B cell (primary cell): ENCODE measurements around the gene SRC. TPM values are rescaled to one million over a fixed set of nuclear protein-coding genes. Genes with fewer than 3 reads are reported as not detected.
A peak's percentile ranks its signal among the peaks of the same experiment; 100 is the strongest.

ENCODE experiments used
- ATAC-seq: fragments of 200-7000 bp; cut with Tn5 transposase; one replicate; pipeline ENCODE4 v1.10.0; 2021; ENCODE audit warnings: low read depth, mild to moderate bottlenecking, moderate number of reproducible peaks, moderate library complexity
- CTCF ChIA-PET: fragments of 350-600 bp; sonication (Branson Sonifier 250); formaldehyde crosslinking; loops from one replicate; lab custom pipeline; 2021; ENCODE audit warnings: antibody characterized with exemption, inconsistent platforms; lab: Charles Lee
- POLR2A ChIA-PET: fragments of 350-600 bp; sonication (Branson Sonifier 250); formaldehyde crosslinking; loops from one replicate; lab custom pipeline; 2021; ENCODE audit warnings: antibody characterized with exemption; lab: Charles Lee
- DNase-seq: peaks from one replicate; pipeline ENCODE4 v3.0.0; 2013
- H2AFZ ChIP-seq: 2 replicates; pipeline ENCODE4 v1.6.1; 2012; ENCODE audit warnings: mild to moderate bottlenecking, low read depth, low read length; ENCODE audit not compliant: insufficient read depth, poor library complexity, severe bottlenecking
- H3K27ac ChIP-seq, 2 donors: 1 replicate in 1 of 2; 2 replicates in 1 of 2; pipeline ENCODE4 v1.5.1; 2012 to 2013; ENCODE audit warnings: low read length in 2 of 2, mild to moderate bottlenecking in 2 of 2, moderate library complexity in 1 of 2
- H3K27me3 ChIP-seq, 4 experiments: fragments of 200-600 bp in 1 of 4; sonication (generic) in 1 of 4; replicated peaks in 1 of 4; 1 replicate in 2 of 4; 2 replicates in 2 of 4; pipeline versions ENCODE4 v1.6.1 to v1.7.0; 2013 to 2016; ENCODE audit warnings: low read length in 3 of 4, mild to moderate bottlenecking in 2 of 4, mixed read lengths in 1 of 4, moderate library complexity in 1 of 4; ENCODE audit not compliant: insufficient read depth in 4 of 4, control insufficient read depth in 3 of 4; ENCODE audit errors: control extremely low read depth in 1 of 4
- H3K36me3 ChIP-seq, 2 experiments: replicated peaks in 1 of 2; 1 replicate in 1 of 2; 2 replicates in 1 of 2; pipeline versions ENCODE4 v1.6.1 to v1.7.1; 2013; ENCODE audit warnings: low read length in 1 of 2; ENCODE audit not compliant: insufficient read depth in 2 of 2, control insufficient read depth in 1 of 2; ENCODE audit errors: control extremely low read depth in 1 of 2, extremely low read depth in 1 of 2
- H3K4me1 ChIP-seq, 2 donors: fragments of 200-600 bp in 1 of 2; sonication (generic) in 1 of 2; 1 replicate in 1 of 2; 2 replicates in 1 of 2; pipeline versions ENCODE4 v1.5.1 to v1.6.1; 2013 to 2017; ENCODE audit warnings: low read length in 2 of 2; ENCODE audit not compliant: control insufficient read depth in 2 of 2, insufficient read depth in 2 of 2
- H3K4me2 ChIP-seq: replicated peaks from 2 replicates; pipeline ENCODE3; 2012; ENCODE audit warnings: mild to moderate bottlenecking, low read depth, low read length; ENCODE audit not compliant: poor library complexity, severe bottlenecking
- H3K4me3 ChIP-seq, 5 experiments: fragments of 200-600 bp in 1 of 5; sonication (generic) in 1 of 5; 1 replicate in 3 of 5; 2 replicates in 2 of 5; pipeline versions ENCODE4 v1.5.1 to v1.7.0; 2011 to 2016; ENCODE audit warnings: low read length in 4 of 5, mild to moderate bottlenecking in 4 of 5, low read depth in 2 of 5, control low read depth in 1 of 5, moderate library complexity in 1 of 5; ENCODE audit not compliant: insufficient read depth in 1 of 5; ENCODE audit errors: control extremely low read depth in 1 of 5, extremely low read depth in 1 of 5
- H3K79me2 ChIP-seq: fragments of 200-600 bp; sonication (generic); one replicate; pipeline ENCODE4 v1.6.0; 2016; ENCODE audit warnings: low read length; ENCODE audit not compliant: control insufficient read depth, insufficient read depth
- H3K9ac ChIP-seq: fragments of 200-600 bp; sonication (generic); 2 replicates; pipeline ENCODE4 v1.6.1; 2017; ENCODE audit warnings: mild to moderate bottlenecking, low read length, moderate library complexity
- H3K9me3 ChIP-seq, 3 donors: one replicate each; pipeline versions ENCODE4 v1.6.1 to v1.7.1; 2013; ENCODE audit warnings: low read length in 2 of 3; ENCODE audit not compliant: control insufficient read depth in 2 of 3, insufficient read depth in 1 of 3; ENCODE audit errors: control extremely low read depth in 1 of 3
- H4K20me1 ChIP-seq: 2 replicates; pipeline ENCODE4 v1.6.0; 2012; ENCODE audit warnings: mild to moderate bottlenecking, low read length; ENCODE audit not compliant: insufficient read depth, control insufficient read depth, poor library complexity, severe bottlenecking
- H3K27ac Mint-ChIP-seq: one replicate; pipeline ENCODE4 v1.8.0; 2021; ENCODE audit warnings: mixed read lengths
- H3K27me3 Mint-ChIP-seq: one replicate; pipeline ENCODE4 v1.8.0; 2021; ENCODE audit warnings: mixed read lengths
- H3K4me1 Mint-ChIP-seq: one replicate; pipeline ENCODE4 v1.8.0; 2021; ENCODE audit warnings: mixed read lengths
- H3K4me3 Mint-ChIP-seq: one replicate; pipeline ENCODE4 v1.8.0; 2021; ENCODE audit warnings: mixed read lengths
- H3K9me3 Mint-ChIP-seq: one replicate; pipeline ENCODE4 v1.8.0; 2022; ENCODE audit warnings: mixed read lengths; ENCODE audit not compliant: insufficient read depth
- EZH2 ChIP-seq: IDR thresholded peaks from 2 replicates; pipeline ENCODE4 v1.6.1; 2012; ENCODE audit warnings: borderline replicate concordance, low read depth, mild to moderate bottlenecking, moderate library complexity, low read length; ENCODE audit not compliant: insufficient read depth, poor library complexity, severe bottlenecking
- WGBS: methylation state at CpG from one replicate; pipeline ENCODE4 v1.1.5; 2013; ENCODE audit warnings: missing lambda C conversion rate; ENCODE audit not compliant: insufficient coverage; 5-methylcytosine and 5-hydroxymethylcytosine counted together
- intact Hi-C: fragments of 100-400 bp; cut with micrococcal nuclease; formaldehyde crosslinking; loops from one replicate; pipeline ENCODE4 v1.10.0; 2022
- polyA plus RNA-seq: library from polyadenylated mRNA; depleted of rRNA; stranded (reverse); fragments of >200 nt; gene quantifications from 2 replicates; pipeline ENCODE4 v1.2.3, GENCODE V29; 2012
- total RNA-seq, 2 donors: library from RNA; stranded (reverse); fragments of 120-200 nt in 1 of 2; gene quantifications; 1 replicate in 1 of 2; 2 replicates in 1 of 2; pipeline versions ENCODE4 v1.2.3 to v1.2.4, GENCODE V29; 2013 to 2022
- TF ChIP-seq, protein P1 (sequence below): fragments of 200-600 bp; IDR thresholded peaks from one replicate; pipeline ENCODE4 v1.8.0; 2022; ENCODE audit warnings: antibody characterized with exemption, mild to moderate bottlenecking

SRC gene
- total and polyA plus RNA-seq, 2 donors (not counting 1 experiment from before 2014, with no cell fraction given), result 6.5 to 16.8 TPM

DNA sequence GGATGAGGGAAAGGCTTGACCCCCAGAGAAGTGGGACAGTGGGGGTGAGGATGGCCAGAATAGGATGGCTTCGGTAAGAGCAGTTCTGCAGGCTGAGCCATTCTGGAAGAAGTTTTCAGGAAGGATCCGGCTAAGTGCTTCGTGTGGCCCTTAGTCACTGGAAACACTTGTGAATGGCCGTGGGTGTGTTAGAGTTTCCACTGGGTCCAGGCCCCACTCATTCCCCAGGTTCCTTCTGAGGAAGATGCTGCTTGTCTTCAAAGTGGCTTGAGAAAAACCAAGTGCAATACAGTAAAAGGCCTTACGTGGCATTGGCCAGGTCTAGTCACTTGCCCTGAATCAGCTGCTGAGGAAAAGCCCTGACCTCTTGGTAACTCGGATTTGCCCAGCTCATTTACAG lies 28.6 kb upstream of the SRC start:
- ATAC-seq (no peak), DNase-seq (no peak)
- H3K27me3 ChIP-seq, result no peaks in the 10 kb centered on the region
- H3K9ac ChIP-seq, result no peak overlapping the region
- Mint-ChIP-seq H3K9me3 (no peaks in the 10 kb centered on the region), H3K27ac (peak overlapping the region; percentile 92), H3K4me3 (no peak overlapping the region), H3K4me1 (peaks cover 53% of the 10 kb centered on the region), H3K27me3 (no peaks in the 10 kb centered on the region)
- H3K4me1 ChIP-seq, result peaks cover 38 to 42% of the 10 kb centered on the region in 2 donors
- CTCF ChIA-PET, result interaction anchor here (1.2 to 2.9 kb wide), 2 partner anchors 64 to 67 kb away, joined by 3 to 11 read pairs; no protein-coding TSS in a partner anchor
- H3K27ac ChIP-seq, result peak overlapping the region; percentile 93 to 100
- intact Hi-C loops, result loop anchor here (5.0 kb wide), 1 partner anchor 45 kb away; no protein-coding TSS in a partner anchor
- peaks cover 6% of the 10 kb centered on the region for H3K79me2 ChIP-seq
- no peak for TF ChIP-seq EZH2
- TF ChIP-seq, protein P1, sequence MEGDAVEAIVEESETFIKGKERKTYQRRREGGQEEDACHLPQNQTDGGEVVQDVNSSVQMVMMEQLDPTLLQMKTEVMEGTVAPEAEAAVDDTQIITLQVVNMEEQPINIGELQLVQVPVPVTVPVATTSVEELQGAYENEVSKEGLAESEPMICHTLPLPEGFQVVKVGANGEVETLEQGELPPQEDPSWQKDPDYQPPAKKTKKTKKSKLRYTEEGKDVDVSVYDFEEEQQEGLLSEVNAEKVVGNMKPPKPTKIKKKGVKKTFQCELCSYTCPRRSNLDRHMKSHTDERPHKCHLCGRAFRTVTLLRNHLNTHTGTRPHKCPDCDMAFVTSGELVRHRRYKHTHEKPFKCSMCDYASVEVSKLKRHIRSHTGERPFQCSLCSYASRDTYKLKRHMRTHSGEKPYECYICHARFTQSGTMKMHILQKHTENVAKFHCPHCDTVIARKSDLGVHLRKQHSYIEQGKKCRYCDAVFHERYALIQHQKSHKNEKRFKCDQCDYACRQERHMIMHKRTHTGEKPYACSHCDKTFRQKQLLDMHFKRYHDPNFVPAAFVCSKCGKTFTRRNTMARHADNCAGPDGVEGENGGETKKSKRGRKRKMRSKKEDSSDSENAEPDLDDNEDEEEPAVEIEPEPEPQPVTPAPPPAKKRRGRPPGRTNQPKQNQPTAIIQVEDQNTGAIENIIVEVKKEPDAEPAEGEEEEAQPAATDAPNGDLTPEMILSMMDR, result no peak
- H3K36me3 ChIP-seq, result peaks cover 3 to 25% of the 10 kb centered on the region in 2 experiments
- POLR2A ChIA-PET, result no interaction called here
- H3K9me3 ChIP-seq, result no peaks in the 10 kb centered on the region
- peak overlapping the region; percentile 84 for H3K4me2 ChIP-seq
- H2AFZ ChIP-seq, result no peak overlapping the region
- H3K4me3 ChIP-seq, result no peak overlapping the region
- 88% methylated on average over 6 of the region's 6 CpGs for WGBS
- H4K20me1 ChIP-seq, result no peaks in the 10 kb centered on the region

GRCh38 chr20:37317994-37318640 lies 27.8 kb upstream of the SRC start:
- no peak overlapping the region for H3K9ac ChIP-seq
- ChIA-PET CTCF (interaction anchor here (2.9 kb wide), 1 partner anchor 67 kb away, joined by 11 read pairs; no protein-coding TSS in a partner anchor), POLR2A (interaction anchor here (0.6 kb wide), 1 partner anchor 493 kb away, joined by 4 read pairs; no protein-coding TSS in a partner anchor)
- no peaks in the 10 kb centered on the region for H3K9me3 ChIP-seq
- no peak overlapping the region for H3K4me3 ChIP-seq
- no peak overlapping the region for H2AFZ ChIP-seq
- Mint-ChIP-seq H3K27ac (peak overlapping the region; percentile 41), H3K27me3 (no peaks in the 10 kb centered on the region), H3K4me3 (no peak overlapping the region), H3K4me1 (peaks cover 49% of the 10 kb centered on the region), H3K9me3 (peaks cover 2% of the 10 kb centered on the region)
- peaks cover 3 to 19% of the 10 kb centered on the region in 2 experiments for H3K36me3 ChIP-seq
- H3K79me2 ChIP-seq, result no peaks in the 10 kb centered on the region
- H3K4me1 ChIP-seq, result peaks cover 38 to 42% of the 10 kb centered on the region in 2 donors
- H3K4me2 ChIP-seq, result no peak overlapping the region
- no peaks in the 10 kb centered on the region for H3K27me3 ChIP-seq
- TF ChIP-seq, protein P1, result no peak
- no peak for TF ChIP-seq EZH2
- DNase-seq, result no peak
- ATAC-seq, result no peak
- intact Hi-C loops, result loop anchor here (5.0 kb wide), 1 partner anchor 46 kb away; no protein-coding TSS in a partner anchor
- no peak overlapping the region for H3K27ac ChIP-seq
- H4K20me1 ChIP-seq, result no peaks in the 10 kb centered on the region
- 83% methylated on average over 8 of the region's 9 CpGs for WGBS
